Myocyte (in vitro differentiated cells): ENCODE results near the gene CITED2. TPM values are rescaled to one million over a fixed set of nuclear protein-coding genes. Genes with fewer than 3 reads are reported as not detected.

Source experiments
- DNase-seq: peaks from one replicate; pipeline ENCODE4 v3.0.0-alpha.2; 2012; ENCODE audit warnings: low read depth
- total RNA-seq: library from RNA; depleted of rRNA; stranded (reverse); fragments of >200 nt; gene quantifications from 2 replicates; pipeline ENCODE4 v1.2.3, GENCODE V29; 2014

The CITED2 gene
- total RNA-seq, 1 donor from 2014 or later = 218 TPM

GRCh38 chr6:139334806-139335446 lies 39.5 kb downstream of the CITED2 start:
- peak; percentile 80 for DNase-seq

GRCh38 chr6:139330826-139331500 lies 43.5 kb downstream of the CITED2 start:
- DNase-seq = peak; percentile 19

GRCh38 chr6:139330306-139330705 lies 44.1 kb downstream of the CITED2 start:
- DNase-seq = peak; percentile 65

GRCh38 chr6:139329224-139329623 lies 45.2 kb downstream of the CITED2 start:
- DNase-seq = no peak

- DNase-seq = no peak
These were observed 47.4 kb downstream of the CITED2 start for GRCh38 chr6:139327038-139327437.

GRCh38 chr6:139325686-139326085 lies 48.8 kb downstream of the CITED2 start:
- DNase-seq = no peak

- DNase-seq = no peak
These were observed 49.3 kb downstream of the CITED2 start for GRCh38 chr6:139325125-139325524.

- DNase-seq = no peak
These were observed 50.2 kb downstream of the CITED2 start for GRCh38 chr6:139324301-139324555.

GRCh38 chr6:139323511-139324300 lies 50.7 kb downstream of the CITED2 start:
- DNase-seq = peak; percentile 89

Other genes with a start within 250 kb of the CITED2 start
- gene HECA, start 239.6 kb downstream of the CITED2 start, total RNA-seq = 15.0 and 15.6 TPM in 2 replicates
- gene TXLNB, start 82.7 kb downstream of the CITED2 start, total RNA-seq = 65.8 and 77.7 TPM in 2 replicates